Measurements from ENCODE around the gene TMEM82.

Gene TMEM82

DNA sequence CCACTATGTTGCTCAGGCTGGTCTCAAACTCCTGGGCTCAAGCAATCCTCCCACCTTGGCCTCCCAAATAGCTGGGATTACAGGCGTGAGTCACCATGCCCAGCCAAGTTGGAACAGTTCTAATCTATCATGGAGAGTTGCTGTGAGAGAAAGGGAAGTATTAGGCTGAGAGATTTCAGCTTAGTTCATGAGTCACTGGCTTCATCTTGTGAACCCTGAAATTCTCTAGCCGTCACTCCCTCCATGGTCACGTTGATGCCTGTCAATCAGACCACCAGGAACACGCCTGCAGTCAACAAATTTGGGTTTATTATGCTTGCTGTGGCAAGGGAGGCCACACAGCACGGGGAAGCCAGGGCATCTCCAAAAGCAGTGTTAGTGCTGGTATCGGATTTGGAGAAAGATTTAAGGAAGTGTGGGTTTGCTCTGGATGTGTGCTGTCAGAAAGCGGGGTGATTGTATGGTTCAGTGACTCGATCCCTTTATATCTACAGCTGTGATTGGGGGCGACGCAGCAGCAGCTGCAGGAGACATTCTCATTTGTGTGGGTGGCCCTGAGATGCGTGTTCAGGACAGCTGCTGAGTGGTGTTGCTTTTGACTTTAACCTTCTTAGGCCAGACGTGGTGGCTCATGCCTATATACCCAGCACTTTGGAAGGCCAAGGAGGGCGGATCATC, 46.5 kb downstream of the TMEM82 start:
- DNase-seq (ENCODE audit: low spot score): no peak

GRCh38 chr1:15796086-15796462, 53.8 kb downstream of the TMEM82 start:
- DNase-seq (ENCODE audit: low spot score): no peak
